Measurements from ENCODE around the gene ACBD3. TPM values are rescaled to one million over a fixed set of nuclear protein-coding genes. Genes with fewer than 3 reads are reported as not detected.

ACBD3 gene
- total RNA-seq, 1 donor from 2014 or later: 48.0 TPM

- Mint-ChIP-seq H3K4me1 (ENCODE audit: unreplicated experiment) (peaks cover 25% of the 10 kb centered on the region), H3K36me3 (ENCODE audit: unreplicated experiment) (no peaks in the 10 kb centered on the region), H3K27ac (ENCODE audit: unreplicated experiment) (no peak overlapping the region), H3K9me3 (ENCODE audit: unreplicated experiment) (no peaks in the 10 kb centered on the region), H3K4me3 (ENCODE audit: unreplicated experiment) (no peak overlapping the region), H3K27me3 (ENCODE audit: unreplicated experiment) (no peaks in the 10 kb centered on the region)
- DNase-seq (ENCODE audit: extremely low spot score, unreplicated experiment): peak; percentile 95
- TF ChIP-seq, protein P1, sequence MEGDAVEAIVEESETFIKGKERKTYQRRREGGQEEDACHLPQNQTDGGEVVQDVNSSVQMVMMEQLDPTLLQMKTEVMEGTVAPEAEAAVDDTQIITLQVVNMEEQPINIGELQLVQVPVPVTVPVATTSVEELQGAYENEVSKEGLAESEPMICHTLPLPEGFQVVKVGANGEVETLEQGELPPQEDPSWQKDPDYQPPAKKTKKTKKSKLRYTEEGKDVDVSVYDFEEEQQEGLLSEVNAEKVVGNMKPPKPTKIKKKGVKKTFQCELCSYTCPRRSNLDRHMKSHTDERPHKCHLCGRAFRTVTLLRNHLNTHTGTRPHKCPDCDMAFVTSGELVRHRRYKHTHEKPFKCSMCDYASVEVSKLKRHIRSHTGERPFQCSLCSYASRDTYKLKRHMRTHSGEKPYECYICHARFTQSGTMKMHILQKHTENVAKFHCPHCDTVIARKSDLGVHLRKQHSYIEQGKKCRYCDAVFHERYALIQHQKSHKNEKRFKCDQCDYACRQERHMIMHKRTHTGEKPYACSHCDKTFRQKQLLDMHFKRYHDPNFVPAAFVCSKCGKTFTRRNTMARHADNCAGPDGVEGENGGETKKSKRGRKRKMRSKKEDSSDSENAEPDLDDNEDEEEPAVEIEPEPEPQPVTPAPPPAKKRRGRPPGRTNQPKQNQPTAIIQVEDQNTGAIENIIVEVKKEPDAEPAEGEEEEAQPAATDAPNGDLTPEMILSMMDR (IDR thresholded peaks at IDR 0.05): peak; percentile 98
Observed at GRCh38 chr1:226125097-226125630, 61.4 kb downstream of the ACBD3 start.

- no peak for DNase-seq (ENCODE audit: extremely low spot score, unreplicated experiment)
- peaks cover 25% of the 10 kb centered on the region for H3K4me1 Mint-ChIP-seq (ENCODE audit: unreplicated experiment)
- H3K4me3 Mint-ChIP-seq (ENCODE audit: unreplicated experiment): peak overlapping the region; percentile 26
- H3K27me3 Mint-ChIP-seq (ENCODE audit: unreplicated experiment): no peaks in the 10 kb centered on the region
- no peak overlapping the region for H3K27ac Mint-ChIP-seq (ENCODE audit: unreplicated experiment)
- H3K9me3 Mint-ChIP-seq (ENCODE audit: unreplicated experiment): no peaks in the 10 kb centered on the region
- H3K36me3 Mint-ChIP-seq (ENCODE audit: unreplicated experiment): no peaks in the 10 kb centered on the region
- TF ChIP-seq, protein P1 (IDR thresholded peaks at IDR 0.05): no peak
Observed at GRCh38 chr1:226123591-226124471, 62.7 kb downstream of the ACBD3 start.

DNA sequence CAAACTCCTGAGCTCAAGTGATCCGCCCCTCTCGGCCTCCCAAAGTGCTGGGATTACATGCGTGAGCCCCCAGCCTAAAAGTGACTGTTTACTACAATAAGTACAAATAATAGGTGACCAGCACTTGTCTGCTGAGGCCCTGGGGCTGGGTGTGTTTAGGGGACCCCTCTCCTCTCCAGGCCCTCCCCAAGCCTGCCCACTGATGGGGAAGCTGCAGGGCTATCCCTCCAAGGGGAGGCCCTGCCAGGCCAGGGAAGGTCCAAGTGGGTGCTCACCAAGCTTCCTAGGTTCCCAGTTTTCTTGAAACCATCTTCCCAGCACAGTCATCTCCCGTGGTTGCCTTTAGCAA, 63.4 kb downstream of the ACBD3 start:
- Mint-ChIP-seq H3K9me3 (ENCODE audit: unreplicated experiment) (no peaks in the 10 kb centered on the region), H3K4me3 (ENCODE audit: unreplicated experiment) (peak overlapping the region; percentile 26), H3K4me1 (ENCODE audit: unreplicated experiment) (peaks cover 19% of the 10 kb centered on the region), H3K36me3 (ENCODE audit: unreplicated experiment) (no peaks in the 10 kb centered on the region), H3K27ac (ENCODE audit: unreplicated experiment) (no peak overlapping the region), H3K27me3 (ENCODE audit: unreplicated experiment) (no peaks in the 10 kb centered on the region)
- no peak for DNase-seq (ENCODE audit: extremely low spot score, unreplicated experiment)
- TF ChIP-seq, protein P1 (IDR thresholded peaks at IDR 0.05): no peak

GRCh38 chr1:226121587-226122400, 64.7 kb downstream of the ACBD3 start:
- TF ChIP-seq, protein P1 (IDR thresholded peaks at IDR 0.05): peak; percentile 87
- DNase-seq (ENCODE audit: extremely low spot score, unreplicated experiment): peak; percentile 89
- peaks cover 10% of the 10 kb centered on the region for H3K4me1 Mint-ChIP-seq (ENCODE audit: unreplicated experiment)
- peak overlapping the region; percentile 71 for H3K4me3 Mint-ChIP-seq (ENCODE audit: unreplicated experiment)
- no peak overlapping the region for H3K27ac Mint-ChIP-seq (ENCODE audit: unreplicated experiment)
- H3K27me3 Mint-ChIP-seq (ENCODE audit: unreplicated experiment): no peaks in the 10 kb centered on the region
- no peaks in the 10 kb centered on the region for H3K9me3 Mint-ChIP-seq (ENCODE audit: unreplicated experiment)
- no peaks in the 10 kb centered on the region for H3K36me3 Mint-ChIP-seq (ENCODE audit: unreplicated experiment)

Data from osteocyte (in vitro differentiated cells).